ENCODE measurements around the gene TIA1.
"Not testable (repeated sequence)": the region's sequence is repeated elsewhere in the genome, so short reads cannot be mapped to it uniquely, and the experiment has no call there.

TIA1 gene

DNA sequence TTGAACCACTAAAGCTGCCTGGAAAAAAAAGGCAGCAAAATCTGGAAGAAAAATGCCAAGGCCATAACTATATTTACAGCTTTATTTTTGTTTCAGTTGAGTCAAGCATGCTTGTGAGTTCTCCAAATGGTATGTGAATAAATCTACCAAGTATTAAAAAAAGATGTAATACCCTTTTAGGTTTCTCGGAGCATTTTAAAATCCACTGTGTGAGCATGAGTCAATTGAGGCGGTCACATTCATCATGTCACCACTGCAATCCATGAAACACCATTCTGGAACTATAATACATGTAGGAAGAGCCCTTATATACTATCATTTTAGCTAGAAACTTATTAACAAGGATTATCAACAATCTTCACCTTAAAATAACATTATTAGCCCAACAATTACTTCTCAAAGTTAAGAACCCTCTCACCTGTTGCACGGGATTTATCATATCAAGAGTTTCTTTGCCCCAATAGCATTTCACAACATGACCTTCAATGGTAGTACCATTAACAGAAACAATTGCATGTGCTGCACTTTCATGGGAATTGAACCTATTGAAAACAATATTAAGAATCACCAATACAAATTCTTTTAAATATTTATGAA, 33.4 kb downstream of the TIA1 start:
- DNase-seq = no peak

- DNase-seq = no peak
These were observed 34.1 kb downstream of the TIA1 start for GRCh38 chr2:70214365-70214764.

GRCh38 chr2:70212298-70212932, 36.0 kb downstream of the TIA1 start:
- DNase-seq = no peak

DNA sequence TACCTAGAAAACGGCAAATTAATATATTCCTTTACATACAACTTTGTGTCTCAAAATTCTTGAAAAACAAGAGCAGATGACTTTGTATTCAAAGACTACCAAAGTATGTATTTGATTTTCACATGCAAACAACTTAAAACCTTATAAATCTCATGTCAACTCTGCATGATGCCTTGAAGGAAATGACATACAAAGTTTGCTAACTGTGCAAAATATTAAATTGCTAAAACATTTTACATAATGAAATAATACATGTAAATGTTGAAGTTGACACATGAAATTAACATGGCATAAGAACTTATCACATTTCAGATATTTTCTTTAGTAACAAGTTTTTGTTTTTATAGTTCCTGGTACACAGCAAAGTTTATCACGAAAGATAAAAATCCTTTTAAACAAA, 36.8 kb downstream of the TIA1 start:
- no peak for DNase-seq

- DNase-seq = no peak
These were observed 44.0 kb downstream of the TIA1 start for GRCh38 chr2:70204452-70204851.

- DNase-seq = no peak
These were observed 45.3 kb downstream of the TIA1 start for GRCh38 chr2:70203086-70203485.

DNA sequence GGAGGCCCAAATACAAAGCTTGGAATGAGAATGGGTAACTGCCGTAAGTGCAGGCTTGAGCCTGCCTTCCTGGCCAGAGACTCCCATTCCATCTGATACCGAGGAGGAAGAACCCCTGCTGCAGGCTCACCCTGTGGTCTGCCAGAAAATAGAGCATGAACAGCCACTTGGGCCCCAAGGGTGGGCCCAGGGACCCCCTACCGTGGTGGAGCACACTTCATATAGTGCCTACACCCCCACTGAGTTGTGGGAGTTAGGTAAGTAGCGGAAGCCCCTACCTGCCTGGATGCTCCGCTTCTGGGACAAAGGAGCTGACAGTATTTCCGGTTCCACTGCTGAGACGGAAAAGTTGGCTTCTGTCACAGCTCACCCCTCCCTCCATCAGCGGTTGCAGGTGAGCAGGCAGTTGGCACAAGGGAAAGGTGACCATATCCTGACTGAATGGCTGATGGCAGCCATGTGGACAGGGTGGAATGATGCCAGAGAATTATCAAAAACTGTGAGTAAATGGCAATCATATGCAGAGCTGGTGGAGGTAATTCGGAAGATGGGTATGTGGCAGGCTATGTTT, 46.1 kb downstream of the TIA1 start:
- DNase-seq = no peak

- no peak for DNase-seq
These were observed 46.6 kb downstream of the TIA1 start for GRCh38 chr2:70201831-70202230.

DNA sequence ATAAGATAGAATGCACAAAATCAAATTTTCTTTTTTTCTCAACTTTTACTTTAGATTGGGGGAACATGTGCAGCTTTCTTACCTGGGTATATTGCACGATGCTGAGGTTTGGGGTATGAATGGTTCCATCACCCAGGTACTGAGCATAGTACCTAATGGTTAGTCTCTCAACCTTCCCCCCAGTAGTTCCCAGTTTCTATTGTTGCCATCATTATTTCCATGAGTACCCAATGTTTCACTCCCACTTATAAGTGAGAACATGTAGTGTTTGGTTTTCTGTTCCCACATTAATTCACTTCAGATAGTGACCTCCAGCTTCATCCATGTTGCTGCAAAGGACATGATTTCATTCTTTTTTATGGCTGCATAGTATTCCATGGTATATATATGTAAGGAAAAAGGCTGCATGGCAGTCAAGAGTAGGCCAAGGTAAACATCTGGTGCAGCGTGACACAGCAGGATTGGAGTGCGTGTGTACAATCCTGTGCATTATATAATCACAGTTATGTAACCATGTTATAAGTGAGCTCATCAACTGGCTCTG, 47.1 kb downstream of the TIA1 start:
- DNase-seq = no peak

- peak in 1 of 4 experiments; percentile 5 for DNase-seq
These were observed 49.0 kb downstream of the TIA1 start for GRCh38 chr2:70199320-70199864.

DNA sequence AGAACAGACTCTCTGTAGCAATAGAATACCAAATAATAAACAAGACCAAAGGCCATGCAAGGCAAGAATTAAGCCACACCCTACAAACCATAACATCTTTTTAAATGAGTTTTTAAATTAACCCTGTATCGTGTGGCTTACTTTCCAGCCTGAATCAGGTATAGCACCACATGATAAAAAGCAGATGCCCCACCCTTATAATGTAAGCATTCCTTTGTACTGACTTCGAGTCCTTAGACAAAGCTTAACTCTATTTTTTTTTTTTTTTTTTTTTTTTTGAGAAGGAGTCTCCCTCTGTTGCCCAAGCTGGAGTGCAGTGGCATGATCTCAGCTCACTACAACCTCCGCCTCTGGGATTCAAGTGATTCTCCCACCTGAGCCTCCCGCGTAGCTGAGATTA, 55.9 kb downstream of the TIA1 start:
- DNase-seq = no peak

GRCh38 chr2:70191244-70191735, 57.1 kb downstream of the TIA1 start:
- DNase-seq = no peak

DNA sequence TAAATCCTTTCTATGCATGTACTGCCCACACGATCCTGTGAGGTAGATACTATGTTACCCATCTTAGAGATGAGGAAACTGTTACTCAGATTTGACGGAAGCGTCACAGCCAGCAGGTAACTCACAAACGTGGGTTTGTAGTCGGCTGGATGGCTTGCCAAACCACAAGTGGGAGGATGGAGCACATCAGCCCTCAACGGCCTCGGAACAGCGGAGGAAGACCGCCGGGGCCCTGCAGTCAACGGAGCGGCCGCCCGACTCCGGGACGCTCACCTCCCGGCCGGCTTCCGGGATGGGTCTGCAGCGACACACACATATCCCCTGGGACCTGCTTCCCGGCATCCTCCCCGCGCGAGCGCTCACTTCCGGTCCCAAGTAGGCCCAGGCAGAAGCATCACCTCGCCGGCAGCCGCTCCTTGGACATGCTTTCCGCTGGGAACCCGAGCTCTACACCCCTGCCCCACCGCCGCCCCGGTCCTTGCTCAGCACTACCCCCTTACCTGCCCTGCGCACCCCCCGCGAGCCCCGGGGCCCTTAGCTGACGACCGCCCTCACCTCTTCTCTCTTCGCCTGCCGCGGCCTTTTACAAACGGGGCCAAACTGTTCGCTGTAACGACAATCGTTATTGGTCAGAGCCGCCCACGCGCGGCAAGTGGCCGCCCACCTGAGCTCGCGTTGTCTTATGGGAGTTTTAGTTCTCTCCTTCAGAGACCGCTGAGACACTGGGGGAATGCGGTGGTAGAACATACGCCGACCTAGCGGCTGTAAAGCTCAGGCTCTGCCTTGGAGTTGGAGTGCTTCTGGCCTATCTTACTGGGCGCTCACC, 57.8 kb downstream of the TIA1 start, which contains the start of gene C2orf42:
TSS of gene C2orf42 (minus strand) at position 602 of the 826 bp plus-strand sequence. CDS start 9,034 bp downstream, outside the sequence.
- peak; percentile 98 to 99 (median 98) for DNase-seq

- DNase-seq = no peak
These were observed 60.0 kb downstream of the TIA1 start for GRCh38 chr2:70188460-70188859.

GRCh38 chr2:70187170-70187569, 61.3 kb downstream of the TIA1 start:
- DNase-seq = not testable (repeated sequence)

DNA sequence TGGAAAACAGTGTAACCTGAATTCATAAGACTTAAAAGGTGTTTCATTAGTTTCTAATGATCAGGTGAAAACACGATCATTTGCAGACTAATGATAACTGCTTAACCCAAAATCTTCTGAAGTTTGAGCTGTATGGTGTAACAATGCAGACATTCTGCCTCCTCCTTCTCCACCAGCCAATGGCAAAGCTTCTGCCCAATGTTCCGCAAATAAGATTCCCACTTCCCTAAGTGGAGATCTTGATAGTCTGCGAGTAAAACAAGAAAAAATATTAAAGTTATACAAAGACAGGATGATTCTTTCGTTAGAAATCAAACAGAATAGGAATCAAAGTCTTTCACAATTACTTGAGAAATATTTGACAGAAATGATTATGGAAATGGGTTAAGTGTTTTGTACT, 65.7 kb downstream of the TIA1 start:
- peak in 3 of 4 experiments; percentile 10 to 31 (median 13) for DNase-seq

GRCh38 chr2:70181363-70181956, 67.0 kb downstream of the TIA1 start:
- DNase-seq = no peak

DNA sequence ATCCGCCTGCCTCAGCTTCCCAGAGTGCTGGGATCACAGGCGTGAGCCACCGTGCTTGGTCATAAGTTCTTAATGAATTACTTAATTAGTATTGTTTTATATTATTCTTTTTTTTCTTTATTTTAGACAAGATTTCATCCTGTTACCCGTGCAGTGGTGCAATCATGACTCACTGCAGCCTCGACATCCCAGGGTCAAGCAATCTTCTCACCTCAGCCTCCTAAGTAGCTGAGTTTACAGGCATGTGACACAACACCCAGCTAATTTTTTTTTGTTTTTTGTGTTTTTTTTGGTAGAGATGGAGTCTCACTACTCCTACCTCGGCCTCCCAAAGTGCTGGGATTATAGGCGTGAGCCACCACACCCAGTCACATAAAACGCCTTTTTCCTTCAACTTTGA, 74.9 kb downstream of the TIA1 start:
- no peak for DNase-seq

- DNase-seq = not testable (repeated sequence)
These were observed 78.7 kb downstream of the TIA1 start for GRCh38 chr2:70169654-70170245.

- DNase-seq = no peak
These were observed 87.3 kb downstream of the TIA1 start for GRCh38 chr2:70161069-70161534.

DNA sequence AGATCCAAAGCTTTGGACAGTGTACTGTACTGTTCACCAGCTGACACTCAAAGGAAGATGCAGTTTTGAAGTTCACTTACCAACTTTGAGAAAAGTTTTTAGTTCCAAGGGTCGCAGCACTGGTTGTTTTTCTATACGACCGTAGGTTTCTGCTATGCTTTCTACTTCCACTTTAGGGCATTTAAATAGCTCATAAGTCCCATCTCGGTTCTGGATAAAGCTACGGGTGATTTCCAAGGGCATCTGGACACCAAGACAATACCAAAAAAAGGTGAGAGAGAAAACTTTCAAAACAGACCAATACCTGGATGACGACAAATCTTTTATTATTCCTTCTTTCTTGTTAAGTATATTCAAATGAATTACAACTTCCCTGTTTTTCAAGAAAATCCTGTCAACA, 87.9 kb downstream of the TIA1 start:
- DNase-seq = no peak

Data from suppressor macrophage (primary cell).